KMS-11 (cell line): Measurements from ENCODE around the gene SLC23A2.
"Not testable (repeated sequence)": the region's sequence is repeated elsewhere in the genome, so short reads cannot be mapped to it uniquely, and the experiment has no call there.

ENCODE experiments used
- H2AFZ ChIP-seq: fragments of 200-600 bp; sonication (generic); 2 replicates; pipeline ENCODE4 v1.6.1; 2016; ENCODE audit warnings: antibody characterized with exemption, mixed run types, low read depth
- H3K27ac ChIP-seq: fragments of 200-600 bp; sonication (generic); 2 replicates; pipeline ENCODE4 v1.6.1; 2016; ENCODE audit warnings: mild to moderate bottlenecking, mixed run types
- H3K27me3 ChIP-seq: fragments of 200-600 bp; sonication (generic); 2 replicates; pipeline ENCODE4 v1.6.1; 2017; ENCODE audit warnings: mild to moderate bottlenecking, low read depth, mixed run types, moderate library complexity; ENCODE audit not compliant: insufficient read depth
- H3K36me3 ChIP-seq: fragments of 200-600 bp; sonication (generic); 2 replicates; pipeline ENCODE4 v1.6.1; 2017; ENCODE audit warnings: mild to moderate bottlenecking, mixed run types; ENCODE audit not compliant: insufficient read depth
- H3K4me1 ChIP-seq: fragments of 200-600 bp; sonication (generic); 2 replicates; pipeline ENCODE4 v1.6.1; 2016; ENCODE audit warnings: mild to moderate bottlenecking, low read depth, mixed run types; ENCODE audit not compliant: poor library complexity, severe bottlenecking
- H3K4me2 ChIP-seq: fragments of 200-600 bp; sonication (generic); 2 replicates; pipeline ENCODE4 v1.7.0; 2016; ENCODE audit warnings: mild to moderate bottlenecking, mixed run types
- H3K4me3 ChIP-seq: fragments of 200-600 bp; sonication (generic); IDR thresholded peaks from 2 replicates; pipeline ENCODE4 v1.6.1; 2017; ENCODE audit warnings: low read depth, low read length, mixed read lengths; ENCODE audit not compliant: insufficient read depth
- H3K79me2 ChIP-seq: fragments of 200-600 bp; sonication (generic); 2 replicates; pipeline ENCODE4 v1.6.1; 2016; ENCODE audit warnings: low read depth, mixed run types; ENCODE audit not compliant: insufficient read depth
- H3K9ac ChIP-seq: fragments of 200-600 bp; sonication (generic); 2 replicates; pipeline ENCODE4 v1.6.1; 2016; ENCODE audit warnings: mild to moderate bottlenecking, mixed run types
- H4K20me1 ChIP-seq: fragments of 200-600 bp; sonication (generic); 2 replicates; pipeline ENCODE4 v1.6.1; 2016; ENCODE audit warnings: mild to moderate bottlenecking, mixed run types; ENCODE audit not compliant: insufficient read depth
- CTCF ChIP-seq: fragments of 200-600 bp; sonication (generic); conservative IDR thresholded peaks from 2 replicates; pipeline ENCODE4 v1.6.1; 2017; ENCODE audit warnings: low read depth, mild to moderate bottlenecking, antibody characterized with exemption, low read length, moderate library complexity, mixed read lengths

The SLC23A2 gene

GRCh38 chr20:4985658-4986057, 15.7 kb downstream of the SLC23A2 start:
- no peaks in the 10 kb centered on the region for H3K27me3 ChIP-seq
- H4K20me1 ChIP-seq, result no peaks in the 10 kb centered on the region
- H3K4me1 ChIP-seq, result peaks cover 3% of the 10 kb centered on the region
- H3K79me2 ChIP-seq, result no peaks in the 10 kb centered on the region
- H3K9ac ChIP-seq, result no peak overlapping the region
- no peak for TF ChIP-seq CTCF
- no peak overlapping the region for H3K4me2 ChIP-seq
- H2AFZ ChIP-seq, result no peak overlapping the region
- no peak overlapping the region for H3K27ac ChIP-seq
- no peaks in the 10 kb centered on the region for H3K36me3 ChIP-seq
- H3K4me3 ChIP-seq, result no peak overlapping the region

GRCh38 chr20:4982281-4982680, 19.0 kb downstream of the SLC23A2 start:
- Histone ChIP-seq H3K4me3 (no peak overlapping the region), H3K27me3 (no peaks in the 10 kb centered on the region), H3K4me1 (peaks cover 3% of the 10 kb centered on the region), H4K20me1 (no peaks in the 10 kb centered on the region), H2AFZ (no peak overlapping the region), H3K4me2 (no peak overlapping the region), H3K79me2 (0 out of 2 replicates have a peak, but pooled peaks cover 4% of the 10 kb centered on the region), H3K27ac (no peak overlapping the region), H3K9ac (no peak overlapping the region), H3K36me3 (no peaks in the 10 kb centered on the region)
- TF ChIP-seq CTCF, result no peak

GRCh38 chr20:4979841-4980410, 21.4 kb downstream of the SLC23A2 start:
- H3K4me3 ChIP-seq, result no peak overlapping the region
- no peaks in the 10 kb centered on the region for H3K36me3 ChIP-seq
- no peaks in the 10 kb centered on the region for H4K20me1 ChIP-seq
- 0 out of 2 replicates have a peak, but pooled peaks cover 4% of the 10 kb centered on the region for H3K79me2 ChIP-seq
- no peak overlapping the region for H3K9ac ChIP-seq
- H2AFZ ChIP-seq, result no peak overlapping the region
- peaks cover under 1% of the 10 kb centered on the region for H3K4me1 ChIP-seq
- no peaks in the 10 kb centered on the region for H3K27me3 ChIP-seq
- no peak overlapping the region for H3K4me2 ChIP-seq
- H3K27ac ChIP-seq, result no peak overlapping the region
- TF ChIP-seq CTCF, result no peak

- H3K4me1 ChIP-seq, result peaks cover 16% of the 10 kb centered on the region
- H3K9ac ChIP-seq, result no peak overlapping the region
- H4K20me1 ChIP-seq, result no peaks in the 10 kb centered on the region
- H3K79me2 ChIP-seq, result 0 out of 2 replicates have a peak, but pooled peaks cover 4% of the 10 kb centered on the region
- no peak for TF ChIP-seq CTCF
- no peak overlapping the region for H3K4me3 ChIP-seq
- H3K36me3 ChIP-seq, result no peaks in the 10 kb centered on the region
- no peak overlapping the region for H3K4me2 ChIP-seq
- H3K27ac ChIP-seq, result no peak overlapping the region
- H3K27me3 ChIP-seq, result no peaks in the 10 kb centered on the region
- no peak overlapping the region for H2AFZ ChIP-seq
Measured at GRCh38 chr20:4978050-4978918, 23.0 kb downstream of the SLC23A2 start.

GRCh38 chr20:4976014-4976413, 25.3 kb downstream of the SLC23A2 start:
- not testable (repeated sequence) for H3K9ac ChIP-seq, H3K27ac ChIP-seq, H3K79me2 ChIP-seq, H2AFZ ChIP-seq, H4K20me1 ChIP-seq, H3K36me3 ChIP-seq, H3K4me3 ChIP-seq, H3K4me2 ChIP-seq, H3K27me3 ChIP-seq
- H3K4me1 ChIP-seq, result peaks cover 25% of the 10 kb centered on the region
